PC-3 (cell line): ENCODE results near the gene FSTL5. TPM values are rescaled to one million over a fixed set of nuclear protein-coding genes. Genes with fewer than 3 reads are reported as not detected.
"Not testable (repeated sequence)": the region's sequence is repeated elsewhere in the genome, so short reads cannot be mapped to it uniquely, and the experiment has no call there.

Source experiments
- ATAC-seq: fragments of 200-7000 bp; cut with Tn5 transposase; 2 replicates; pipeline ENCODE4 v1.9.1; 2020; ENCODE audit warnings: mild to moderate bottlenecking, moderate library complexity
- Bru-seq: library from RNA; stranded (reverse); fragments of 400-500 nt; gene quantifications from one replicate; lab custom pipeline; 2021; lab: Mats Ljungman, UMichigan
- BruChase-seq, 2 experiments: library from RNA; stranded (reverse); fragments of 400-500 nt; gene quantifications; one replicate each; lab custom pipeline; 2021; lab: Mats Ljungman, UMichigan
- BruUV-seq: library from RNA; stranded (reverse); fragments of 400-500 nt; replicated peaks from 2 replicates; lab custom pipeline; 2021; lab: Mats Ljungman, UMichigan
- CTCF ChIA-PET: fragments of 300-600 bp; sonication (Branson Sonifier 250); formaldehyde crosslinking; loops from one replicate; lab custom pipeline; 2022; ENCODE audit warnings: antibody characterized with exemption; lab: Charles Lee
- POLR2A ChIA-PET: fragments of 300-600 bp; sonication (Branson Sonifier 250); formaldehyde crosslinking; loops from one replicate; lab custom pipeline; 2022; ENCODE audit warnings: antibody characterized with exemption; ENCODE audit not compliant: unreplicated experiment; lab: Charles Lee
- DNase-seq: peaks from one replicate; pipeline ENCODE4 v3.0.0-alpha.2; 2015
- H2AFZ ChIP-seq: fragments of 300-600 bp; sonication (generic); 2 replicates; pipeline ENCODE4 v1.6.0; 2016; ENCODE audit warnings: antibody characterized with exemption, low read length
- H3F3A ChIP-seq: fragments of 300-600 bp; sonication (generic); one replicate; pipeline ENCODE4 v1.6.0; 2017; ENCODE audit warnings: antibody characterized with exemption, low read length, control low read depth, mild to moderate bottlenecking; ENCODE audit not compliant: unreplicated experiment
- H3K27ac ChIP-seq: fragments of 300-600 bp; sonication (generic); 2 replicates; pipeline ENCODE4 v1.5.1; 2016; ENCODE audit warnings: mild to moderate bottlenecking, low read length
- H3K27me3 ChIP-seq: fragments of 300-600 bp; sonication (generic); 2 replicates; pipeline ENCODE4 v1.6.1; 2016; ENCODE audit warnings: low read length, mixed read lengths
- H3K36me3 ChIP-seq: fragments of 300-600 bp; sonication (generic); 2 replicates; pipeline ENCODE4 v1.6.1; 2016; ENCODE audit warnings: low read depth, mixed run types, low read length, mixed read lengths
- H3K4me1 ChIP-seq: fragments of 300-600 bp; sonication (generic); 2 replicates; pipeline ENCODE4 v1.5.1; 2016; ENCODE audit warnings: low read length; ENCODE audit not compliant: insufficient read depth
- H3K4me2 ChIP-seq: fragments of 300-600 bp; sonication (generic); 2 replicates; pipeline ENCODE4 v1.6.0; 2016; ENCODE audit warnings: low read length
- H3K4me3 ChIP-seq: fragments of 300-600 bp; sonication (generic); 2 replicates; pipeline ENCODE4 v1.5.1; 2016; ENCODE audit warnings: mild to moderate bottlenecking, low read length, mixed read lengths
- H3K79me2 ChIP-seq: fragments of 300-600 bp; sonication (generic); 2 replicates; pipeline ENCODE4 v1.6.1; 2017; ENCODE audit warnings: low read length, mixed read lengths
- H3K9ac ChIP-seq: fragments of 300-600 bp; sonication (generic); 2 replicates; pipeline ENCODE4 v1.6.0; 2016; ENCODE audit warnings: mild to moderate bottlenecking, low read length
- H3K9me2 ChIP-seq: fragments of 300-600 bp; sonication (generic); replicated peaks from 2 replicates; pipeline ENCODE4 v1.6.1; 2016; ENCODE audit warnings: mixed run types, low read length, mixed read lengths
- H3K9me3 ChIP-seq: fragments of 300-600 bp; sonication (generic); 2 replicates; pipeline ENCODE4 v1.6.1; 2016; ENCODE audit warnings: low read length, mixed read lengths
- H4K20me1 ChIP-seq: fragments of 300-600 bp; sonication (generic); 2 replicates; pipeline ENCODE4 v1.6.1; 2016; ENCODE audit warnings: low read length, mixed read lengths
- CTCF ChIP-seq: fragments of 300-600 bp; sonication (generic); conservative IDR thresholded peaks from 2 replicates; pipeline ENCODE4 v1.5.1; 2017; ENCODE audit warnings: antibody characterized with exemption, low read depth, mild to moderate bottlenecking, low read length
- EZH2 ChIP-seq: fragments of 300-600 bp; sonication (generic); IDR thresholded peaks from one replicate; pipeline ENCODE4 v1.6.1; 2017; ENCODE audit warnings: antibody characterized with exemption, mild to moderate bottlenecking, low read length; ENCODE audit not compliant: unreplicated experiment
- EZH2phosphoT487 ChIP-seq: fragments of 300-600 bp; sonication (generic); IDR thresholded peaks from 2 replicates; pipeline ENCODE4 v1.6.1; 2018; ENCODE audit warnings: mild to moderate bottlenecking, antibody characterized with exemption, low read length, borderline replicate concordance
- intact Hi-C: fragments of 100-400 bp; cut with micrococcal nuclease; formaldehyde crosslinking; loops from 2 replicates; pipeline ENCODE4 v1.9.0; 2023
- long read RNA-seq: library from polyadenylated mRNA; unstranded; transcript quantifications from one replicate; pipeline ENCODE4 v2.0.0, GENCODE V29; 2021; ENCODE audit not compliant: unreplicated experiment
- total RNA-seq: library from RNA; depleted of rRNA; stranded (reverse); fragments of >200 nt; gene quantifications from 2 replicates; pipeline ENCODE4 v1.2.3, GENCODE V29; 2014; rRNA removed

The FSTL5 gene
- not detected in 2 replicates for total RNA-seq
- Bru-seq, nascent RNA: percentile 5 among the genes with signal in this experiment
- percentile 3 among the genes with signal in this experiment for BruChase-seq, experiment 1, labeled RNA remaining after a 6-hour chase
- percentile 5 among the genes with signal in this experiment for BruChase-seq, experiment 2, labeled RNA remaining after a 2-hour chase
- long read RNA-seq: 0 reads

GRCh38 chr4:162163892-162164759 lies at the start of gene FSTL5:
Gene FSTL5, minus strand, starts transcription at chr4:162164000. Its CDS starts 52,604 bp downstream, at chr4:162111396.
- no peaks in the 10 kb centered on the region for H3K9me3 ChIP-seq
- H3K9me2 ChIP-seq: no peaks in the 10 kb centered on the region
- ChIA-PET CTCF (interaction anchor here (0.5 kb wide), 1 partner anchor 875 kb away, joined by 3 read pairs; no protein-coding TSS in a partner anchor), POLR2A (no interaction called here)
- 0 out of 2 replicates have a peak, but pooled peaks cover 6% of the 10 kb centered on the region for H3K4me1 ChIP-seq
- no peaks in the 10 kb centered on the region for H3K36me3 ChIP-seq
- H3K4me3 ChIP-seq: peak within 1 kb of the TSS; percentile 63
- H2AFZ ChIP-seq: peak within 1 kb of the TSS; percentile 67; the same call in 1 of the 2 replicates
- H3K27ac ChIP-seq: no peak within 1 kb of the TSS
- no TSS peak for BruUV-seq
- no peaks in the 10 kb centered on the region for H4K20me1 ChIP-seq
- no peak within 1 kb of the TSS for H3K9ac ChIP-seq
- H3K27me3 ChIP-seq: no peaks in the 10 kb centered on the region
- intact Hi-C loops: loop anchor here (2.0 to 10.0 kb wide), 3 partner anchors 299 to 909 kb away; no protein-coding TSS in a partner anchor
- H3F3A ChIP-seq: no peaks in the 10 kb centered on the region
- peak; percentile 86 for ATAC-seq
- TF ChIP-seq EZH2phosphoT487: no peak
- no peak for TF ChIP-seq EZH2
- no peak for TF ChIP-seq CTCF
- H3K79me2 ChIP-seq: no peaks in the 10 kb centered on the region
- H3K4me2 ChIP-seq: peak within 1 kb of the TSS; percentile 80
- peak; percentile 53 for DNase-seq

- Histone ChIP-seq H3K4me2 (no peak overlapping the region), H3K9me2 (no peaks in the 10 kb centered on the region), H2AFZ (no peak overlapping the region), H3K9me3 (no peaks in the 10 kb centered on the region), H3K27ac (no peak overlapping the region), H3K4me1 (no peaks in the 10 kb centered on the region), H3F3A (no peaks in the 10 kb centered on the region), H3K4me3 (no peak overlapping the region), H3K9ac (no peak overlapping the region), H3K36me3 (no peaks in the 10 kb centered on the region), H3K79me2 (no peaks in the 10 kb centered on the region), H4K20me1 (no peaks in the 10 kb centered on the region), H3K27me3 (no peaks in the 10 kb centered on the region)
- ChIA-PET CTCF (no interaction called here), POLR2A (no interaction called here)
- no peak for ATAC-seq
- TF ChIP-seq EZH2 (no peak), EZH2phosphoT487 (no peak), CTCF (no peak)
- no TSS peak for BruUV-seq
- DNase-seq: no peak
- intact Hi-C loops: no loop called here
Measured at GRCh38 chr4:162209706-162210105, 45.9 kb upstream of the FSTL5 start.

GRCh38 chr4:162203478-162203877 lies 39.7 kb upstream of the FSTL5 start:
- H3K4me3 ChIP-seq, H3K27me3 ChIP-seq, intact Hi-C loops, H3K79me2 ChIP-seq, CTCF ChIA-PET, BruUV-seq, H3K4me1 ChIP-seq, H3F3A ChIP-seq, H3K27ac ChIP-seq, H2AFZ ChIP-seq, H3K9ac ChIP-seq, H3K36me3 ChIP-seq, H3K4me2 ChIP-seq, POLR2A ChIA-PET, H3K9me2 ChIP-seq, ATAC-seq, H4K20me1 ChIP-seq, H3K9me3 ChIP-seq, DNase-seq: not testable (repeated sequence)
